HT1080 (cell line): ENCODE measurements around the gene GALNT13. TPM values are rescaled to one million over a fixed set of nuclear protein-coding genes. Genes with fewer than 3 reads are reported as not detected.

Source experiments
- DNase-seq: peaks from one replicate; pipeline ENCODE4 v3.0.0-alpha.2; 2015; ENCODE audit warnings: low read depth
- total RNA-seq: library from RNA; depleted of rRNA; stranded (reverse); fragments of >200 nt; shearing (Covaris generic); gene quantifications from 2 replicates; pipeline ENCODE4 v1.2.3, GENCODE V29; 2014

Gene GALNT13
- total RNA-seq, 1 experiment from 2014 or later, result 0.21 TPM

DNA sequence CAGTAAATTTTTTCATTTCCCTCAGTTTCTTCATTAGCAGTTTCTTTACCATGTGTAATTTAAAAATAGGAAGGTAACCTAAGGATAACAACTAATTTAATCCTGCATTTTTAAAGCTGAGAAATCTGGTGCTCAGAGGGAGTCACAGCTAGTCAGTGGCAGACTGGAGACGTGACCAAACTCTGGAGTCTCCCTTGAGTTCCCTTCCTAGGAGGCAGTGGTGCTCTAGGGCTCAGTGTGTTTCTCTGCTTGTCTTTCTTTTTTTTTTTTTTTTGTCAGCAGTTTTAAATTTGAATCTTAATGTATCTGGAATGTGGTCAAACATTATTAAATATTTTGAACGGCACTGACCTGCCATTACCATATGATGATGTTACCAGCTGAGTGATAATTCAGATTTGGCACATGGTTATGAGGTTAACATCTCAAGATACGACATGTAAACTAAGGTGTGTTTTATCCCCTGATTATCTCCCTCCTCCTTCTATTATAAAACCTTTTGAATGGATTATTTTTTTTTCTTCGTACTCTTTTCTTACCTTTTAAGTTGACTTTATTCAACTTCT, 226.2 kb downstream of the GALNT13 start:
- no peak for DNase-seq

DNA sequence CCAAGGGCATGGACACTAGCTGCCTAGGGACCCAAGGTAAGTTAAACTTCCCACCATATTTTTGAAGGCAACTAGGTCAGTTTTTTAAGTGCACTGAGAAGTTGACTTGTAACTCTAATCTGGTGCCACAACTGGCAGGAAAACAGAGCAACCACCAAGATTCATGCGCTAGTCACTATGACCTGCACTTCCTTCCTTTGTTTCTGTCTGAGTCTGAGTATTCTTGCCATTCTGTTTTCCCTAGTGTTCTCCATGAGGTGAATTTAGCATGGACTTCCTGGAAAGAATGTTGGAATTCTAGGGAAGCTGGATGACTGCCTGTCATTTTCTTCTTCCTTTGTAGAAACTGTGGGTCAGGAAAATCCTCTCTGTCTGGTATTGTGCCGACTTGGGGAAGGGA, 249.0 kb downstream of the GALNT13 start:
- DNase-seq, result peak; percentile 64

DNA sequence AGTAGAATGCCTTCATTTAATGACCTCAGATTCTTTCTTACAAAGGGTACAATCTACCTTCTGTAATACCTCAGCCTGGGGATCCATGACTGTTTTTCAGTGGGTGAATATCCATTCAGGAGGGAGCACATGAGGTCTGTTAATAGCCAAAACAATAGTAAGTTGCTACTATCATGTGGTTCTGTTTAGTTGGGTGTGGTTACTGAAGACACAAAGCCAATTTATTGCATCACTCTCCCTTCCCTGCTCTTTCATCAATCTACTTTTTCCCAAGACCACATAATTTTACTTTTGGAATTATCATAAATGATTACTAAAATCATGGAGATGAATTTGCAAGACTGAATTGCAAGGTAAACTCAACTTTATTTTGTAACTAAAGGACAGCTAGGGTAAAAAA, 254.2 kb downstream of the GALNT13 start:
- DNase-seq, result no peak

DNA sequence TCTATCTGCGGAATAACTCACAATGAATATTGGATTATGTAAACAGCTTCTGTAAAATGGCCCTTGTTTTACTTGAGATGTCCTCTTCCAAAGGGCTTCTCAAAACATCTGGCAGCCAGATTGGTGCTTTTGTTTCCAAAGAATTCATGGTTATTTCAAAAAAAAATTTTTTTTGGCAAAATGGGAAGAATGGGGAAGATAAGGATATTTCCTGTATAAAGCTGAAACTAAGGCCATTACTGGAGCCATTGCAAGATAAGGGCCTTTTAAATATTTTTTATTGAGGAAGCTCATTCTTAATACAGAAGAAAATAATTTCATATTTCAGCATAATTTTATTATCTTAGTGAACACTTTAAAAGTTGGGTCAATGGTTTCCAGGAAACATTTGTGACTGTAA, 259.1 kb downstream of the GALNT13 start:
- DNase-seq, result no peak

DNA sequence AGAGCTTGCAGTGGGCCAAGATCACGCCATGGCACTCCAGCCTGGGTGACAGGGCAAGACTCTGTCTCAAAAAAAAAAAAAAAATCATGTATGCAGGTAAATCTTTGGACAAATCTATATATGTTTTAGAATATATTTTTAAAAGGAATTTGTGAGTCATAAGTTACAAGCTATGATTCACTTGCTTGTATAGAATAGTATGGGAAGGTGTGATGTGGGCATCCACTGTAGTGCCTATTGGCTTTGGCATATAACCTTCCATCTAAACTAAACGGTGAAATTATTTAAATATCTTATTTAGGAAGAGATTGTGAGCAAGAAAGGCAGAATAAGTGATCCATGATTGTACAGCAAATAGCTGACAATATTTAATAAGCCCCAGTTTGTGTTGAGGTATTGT, 261.1 kb downstream of the GALNT13 start:
- no peak for DNase-seq

DNA sequence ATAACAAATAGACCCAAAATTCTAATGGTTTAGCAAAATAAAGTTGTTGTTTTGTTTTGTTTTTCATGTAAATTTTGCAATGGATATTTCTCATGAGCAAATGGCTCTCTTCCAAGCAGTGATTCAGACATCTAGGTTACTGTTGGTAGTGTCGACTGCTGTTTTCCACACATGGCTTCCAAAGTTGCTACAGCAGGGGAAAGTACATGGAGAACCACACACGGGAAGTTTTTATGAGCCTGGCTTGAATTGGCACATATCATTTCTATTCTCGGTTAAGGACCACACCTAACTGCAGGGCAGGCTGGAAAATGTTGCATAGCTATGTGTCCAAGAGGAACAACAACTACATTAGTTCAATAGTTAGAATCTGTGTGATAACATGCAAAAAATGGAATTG, 262.1 kb downstream of the GALNT13 start:
- DNase-seq, result peak; percentile 22

DNA sequence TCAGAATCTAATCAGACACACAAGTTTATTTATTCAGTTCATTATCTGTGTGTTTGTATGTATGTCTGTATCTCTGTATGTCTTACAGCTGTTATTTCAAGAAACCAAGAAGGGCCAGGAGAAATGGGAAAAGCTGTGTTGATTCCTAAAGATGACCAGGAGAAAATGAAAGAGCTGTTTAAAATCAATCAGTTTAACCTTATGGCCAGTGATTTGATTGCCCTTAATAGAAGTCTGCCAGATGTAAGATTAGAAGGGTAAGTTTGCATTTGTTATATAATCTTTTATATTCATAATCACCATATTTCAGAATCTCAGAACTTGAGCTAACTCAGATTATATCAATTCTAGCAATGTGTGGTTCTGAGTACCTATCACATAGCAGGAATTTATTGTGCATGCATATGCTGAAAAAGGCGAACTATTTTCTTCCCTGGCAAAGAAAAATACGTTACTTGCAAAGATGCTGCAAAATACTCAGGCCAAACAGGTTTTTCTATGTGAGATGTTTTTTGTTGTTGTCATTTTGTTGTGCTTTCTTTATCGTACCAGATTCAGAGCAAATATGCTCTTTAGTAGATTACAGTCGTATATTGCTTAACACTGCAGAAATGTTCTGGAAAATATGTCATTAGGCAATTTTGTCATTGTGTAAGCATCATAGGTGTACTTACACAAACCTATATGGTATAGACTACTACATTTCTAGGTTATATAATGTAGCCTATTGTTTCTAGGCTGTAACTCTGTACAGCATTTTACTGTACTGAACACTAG, 268.7 kb downstream of the GALNT13 start:
- no peak for DNase-seq

DNA sequence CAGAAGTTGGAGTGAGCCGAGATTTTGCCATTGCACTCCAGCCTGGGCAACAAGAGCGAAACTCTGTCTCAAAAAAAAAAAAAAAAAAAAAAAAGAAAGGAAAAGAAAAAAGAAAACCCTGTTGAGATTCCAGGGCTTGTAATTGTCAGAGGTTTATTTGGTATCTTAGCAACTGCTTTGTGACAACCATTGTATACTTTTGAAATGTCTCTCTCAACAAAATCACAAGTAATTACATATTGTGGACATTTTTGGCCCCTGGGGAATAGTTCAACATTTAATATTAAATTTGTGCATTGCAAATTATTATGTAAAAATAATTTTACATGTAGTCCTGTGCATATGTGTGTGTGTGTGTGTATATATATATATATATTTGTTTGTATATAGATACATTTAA, 270.8 kb downstream of the GALNT13 start:
- DNase-seq, result no peak

DNA sequence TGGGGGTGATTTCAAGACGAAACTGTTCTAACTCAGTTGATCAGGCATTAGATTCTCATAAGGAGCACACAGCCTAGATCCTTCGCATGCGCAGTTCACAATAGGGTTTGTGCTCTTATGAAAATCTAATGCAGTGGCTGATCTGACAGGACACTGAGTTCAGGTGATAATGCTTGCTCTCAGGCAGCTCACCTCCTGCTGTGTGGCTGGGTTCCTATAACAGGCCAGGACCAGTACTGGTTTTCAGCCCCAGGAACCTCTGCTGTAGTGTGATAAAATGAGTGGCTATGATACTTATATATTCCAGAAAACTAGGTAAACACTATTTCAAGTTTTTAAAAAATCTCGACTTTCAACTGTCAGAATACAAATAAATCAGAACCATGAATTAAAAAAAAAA, 271.4 kb downstream of the GALNT13 start:
- no peak for DNase-seq

DNA sequence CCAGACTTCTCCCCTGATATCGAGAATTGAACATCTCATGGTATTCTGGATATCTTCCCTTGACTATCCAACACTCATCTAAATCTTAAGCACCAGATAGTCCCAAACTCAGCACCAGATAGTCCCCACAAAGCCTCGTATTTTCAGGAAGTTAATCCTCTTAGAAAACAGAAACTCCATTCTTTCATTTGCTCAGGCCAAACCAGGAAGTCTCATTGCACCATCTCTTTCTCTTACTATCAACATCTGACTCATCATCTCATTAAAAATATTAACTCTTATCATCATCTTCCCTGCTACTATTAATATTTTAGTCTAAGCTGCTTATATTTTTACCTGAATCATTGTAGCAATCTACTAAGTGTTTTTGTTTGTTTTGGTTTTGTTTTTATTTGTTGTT, 286.4 kb downstream of the GALNT13 start:
- DNase-seq, result peak; percentile 19

DNA sequence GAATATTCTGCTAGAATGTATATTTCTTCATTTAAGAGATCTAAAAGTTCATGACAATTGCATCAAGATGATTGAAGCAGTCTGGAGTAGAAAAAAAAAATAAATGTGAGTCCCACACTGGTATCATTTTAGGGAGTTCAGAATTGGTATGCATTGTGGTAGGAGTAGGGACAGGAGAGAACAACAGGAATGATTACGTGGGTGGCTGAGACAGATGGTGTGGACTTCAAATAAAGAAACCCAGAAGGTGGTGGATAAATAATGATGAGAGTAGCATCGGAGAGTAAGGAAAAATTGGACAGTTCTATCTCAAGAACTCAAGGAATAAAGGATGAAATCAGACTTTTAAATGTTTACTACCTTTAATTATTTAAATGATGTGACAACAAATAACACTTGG, 289.6 kb downstream of the GALNT13 start:
- DNase-seq, result no peak

DNA sequence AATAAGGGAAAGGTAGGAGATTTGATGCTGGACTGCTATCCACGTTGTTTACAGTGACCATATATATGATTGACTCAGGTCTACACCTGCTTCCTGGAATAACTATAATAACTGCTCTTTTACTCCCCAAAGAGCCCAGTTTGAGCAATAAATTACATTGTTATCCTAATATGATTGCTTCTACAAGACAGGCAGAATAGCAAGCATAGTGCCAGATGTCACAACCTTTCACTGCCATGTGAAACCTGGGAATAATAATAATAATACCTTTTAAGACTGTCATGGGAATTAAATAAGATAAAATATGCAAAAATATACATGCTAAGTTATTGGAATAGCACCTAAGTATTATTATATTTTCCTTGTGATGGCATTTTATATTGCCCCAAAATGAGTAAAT, 298.7 kb downstream of the GALNT13 start:
- no peak for DNase-seq

DNA sequence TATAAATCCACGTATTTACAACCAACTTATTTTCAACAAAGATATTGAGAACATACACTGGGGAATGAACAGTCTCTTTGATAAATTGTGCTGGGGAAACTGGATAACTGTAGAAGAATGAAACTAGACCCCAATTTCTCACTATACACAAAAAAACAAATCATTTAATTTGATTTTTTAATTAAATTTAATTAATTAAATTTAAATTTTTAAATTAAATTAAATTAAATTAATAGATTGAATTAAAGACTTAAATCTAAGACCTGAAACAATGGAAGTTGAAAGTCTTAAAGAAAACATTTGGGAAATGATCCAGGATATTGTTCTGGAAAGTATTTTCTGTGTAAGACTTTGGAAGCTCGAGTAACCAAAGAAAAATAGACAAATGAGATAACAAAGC, 301.4 kb downstream of the GALNT13 start:
- DNase-seq, result no peak

DNA sequence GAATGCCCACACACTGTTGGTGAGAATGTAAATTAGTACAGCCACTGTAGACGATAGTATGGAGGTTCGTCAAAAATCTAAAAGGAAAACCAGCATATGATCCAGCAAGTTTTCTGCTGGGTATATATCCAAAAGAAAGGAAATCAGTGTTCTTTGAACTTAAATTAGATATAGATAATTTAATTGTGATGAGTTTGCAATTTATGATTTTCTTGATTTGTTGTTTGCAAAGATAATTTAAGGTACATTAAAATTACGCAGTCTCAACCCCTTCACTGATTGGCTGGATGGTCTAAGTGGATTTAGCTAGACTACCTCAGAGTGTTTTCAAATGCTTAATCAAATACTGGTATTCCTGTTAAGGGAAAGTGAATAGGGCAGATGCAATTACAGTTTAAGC, 302.2 kb downstream of the GALNT13 start:
- DNase-seq, result no peak

DNA sequence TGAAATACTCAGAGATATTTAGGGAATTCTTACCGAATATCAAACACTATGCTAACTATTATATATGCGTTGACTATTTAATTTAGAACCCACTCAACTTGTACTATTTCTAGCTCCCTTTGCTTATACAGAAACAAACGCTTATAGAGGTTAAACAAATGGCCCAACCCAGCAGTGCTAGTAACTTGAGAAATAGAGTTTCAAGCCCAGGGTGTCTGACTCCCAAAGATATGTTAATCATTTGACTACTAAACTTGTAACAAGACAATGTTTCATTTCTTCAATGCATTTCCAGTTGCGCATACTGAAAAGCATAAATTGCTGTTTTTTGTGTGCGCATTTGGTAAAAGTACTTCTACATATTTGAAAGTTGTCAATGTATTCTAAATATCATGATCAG, 310.3 kb downstream of the GALNT13 start:
- DNase-seq, result no peak

DNA sequence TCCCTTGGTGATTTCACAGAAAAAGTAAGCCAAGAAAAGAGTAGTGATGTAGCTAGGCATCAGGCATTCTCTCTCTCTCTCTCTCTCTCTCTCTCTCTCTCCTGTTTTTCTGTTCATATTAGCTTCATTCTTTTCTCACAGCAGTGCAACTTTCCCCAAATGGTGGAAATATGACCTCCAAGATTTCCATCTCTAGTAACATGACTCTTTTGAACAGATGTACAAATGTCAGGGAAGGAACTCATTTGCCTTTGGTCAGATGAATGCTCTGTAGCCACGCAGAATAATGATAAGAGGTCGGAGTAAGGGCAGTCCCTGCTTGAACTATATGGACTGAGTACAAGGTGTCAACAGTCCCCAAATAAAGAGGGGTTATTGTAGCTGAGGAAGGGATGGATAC, 316.2 kb downstream of the GALNT13 start:
- DNase-seq, result no peak

DNA sequence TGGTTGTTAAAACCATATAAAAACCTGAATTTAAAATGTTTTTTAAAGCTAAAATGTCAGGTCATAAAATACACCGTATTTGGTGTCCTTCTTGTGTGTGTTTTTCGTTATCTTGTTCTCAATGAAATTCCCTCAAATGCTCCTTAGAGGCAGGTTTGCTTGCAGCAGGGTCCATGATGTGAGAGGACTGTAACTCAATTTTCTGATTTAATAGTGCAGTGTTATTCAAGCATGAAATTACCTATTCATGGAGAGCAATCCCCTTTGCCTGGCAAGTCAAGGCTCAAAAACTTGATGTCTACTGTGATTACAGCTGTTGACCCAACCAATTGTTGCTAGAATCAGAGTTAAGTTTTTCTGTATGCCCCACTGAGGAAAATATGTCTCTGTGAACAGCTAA, 318.2 kb downstream of the GALNT13 start:
- DNase-seq, result no peak

DNA sequence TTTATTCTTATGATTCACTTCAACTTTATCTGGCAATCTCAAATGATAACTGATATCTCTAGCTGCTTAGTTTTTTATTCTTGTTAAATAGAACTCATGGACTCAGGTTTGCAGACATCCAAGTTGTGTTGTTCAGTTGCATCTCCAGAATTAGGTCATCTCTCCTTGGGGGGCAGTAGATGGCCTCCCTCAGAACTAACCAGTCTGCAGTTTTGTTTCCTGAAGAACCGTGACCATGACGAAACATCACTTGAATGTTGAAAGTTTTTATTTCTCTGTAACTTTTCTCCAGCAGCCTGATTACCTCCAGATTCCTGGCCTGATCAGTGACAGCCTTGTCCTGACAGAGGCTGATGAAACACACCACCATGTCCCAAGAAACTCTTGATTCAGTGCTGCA, 321.5 kb downstream of the GALNT13 start:
- DNase-seq, result no peak

DNA sequence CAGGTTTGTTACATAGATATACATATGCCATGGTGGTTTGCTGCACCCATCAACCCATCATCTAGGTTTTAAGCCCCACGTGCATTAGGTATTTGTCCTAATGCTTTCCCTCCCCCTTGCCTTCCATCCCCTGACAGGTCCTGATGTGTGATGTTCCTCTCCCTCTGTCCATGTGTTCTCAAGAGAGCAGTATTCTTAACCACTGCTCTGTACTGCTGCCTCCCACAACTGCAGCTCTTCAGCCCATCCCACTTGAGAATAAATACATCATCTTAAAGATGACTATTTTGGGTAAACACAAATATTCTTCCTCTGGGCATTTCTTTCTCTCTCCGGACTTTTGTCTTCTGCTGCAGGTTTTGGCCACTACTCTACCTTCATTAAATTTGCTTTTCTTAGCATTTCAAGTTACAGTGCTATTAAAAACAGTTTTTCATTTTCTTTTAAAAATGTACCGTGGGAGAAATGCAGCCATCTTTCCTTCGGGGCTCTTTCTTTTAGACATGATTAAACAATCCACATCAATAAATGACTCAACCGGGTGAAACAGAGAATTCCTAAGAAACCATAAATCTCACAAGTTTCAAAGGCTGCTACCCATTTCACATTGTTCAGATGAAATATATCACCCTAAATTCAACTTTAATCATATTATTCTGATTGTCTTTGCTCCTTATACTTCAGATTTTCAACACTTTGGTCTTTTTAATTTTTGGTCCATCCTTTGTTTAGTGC, 323.4 kb downstream of the GALNT13 start:
- no peak for DNase-seq

DNA sequence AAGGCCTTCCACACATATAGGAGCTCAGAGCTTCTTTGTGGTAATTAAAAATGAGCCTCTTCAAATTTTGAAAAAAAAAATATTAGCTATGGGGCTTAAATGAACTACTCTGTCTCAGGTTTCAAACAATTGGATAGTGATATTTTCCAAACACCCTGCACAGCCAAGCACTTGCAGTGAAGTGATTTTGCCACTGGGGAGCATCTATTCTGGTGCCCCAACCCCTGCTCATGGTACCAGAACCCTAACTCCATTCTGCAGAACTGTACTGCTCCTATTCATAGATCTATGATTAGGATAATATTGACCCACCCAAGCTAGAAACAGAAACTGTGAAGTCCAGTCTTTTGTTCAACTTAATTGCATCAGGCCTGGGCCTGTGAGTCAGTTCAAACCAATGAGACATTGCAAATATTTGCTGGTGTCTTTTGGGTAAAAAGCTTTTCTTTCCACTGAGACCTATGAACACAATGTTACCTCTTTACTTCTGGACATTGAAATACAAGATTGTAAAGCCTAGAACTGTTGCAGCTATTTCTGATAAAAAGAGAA, 324.0 kb downstream of the GALNT13 start:
- DNase-seq, result peak; percentile 2

DNA sequence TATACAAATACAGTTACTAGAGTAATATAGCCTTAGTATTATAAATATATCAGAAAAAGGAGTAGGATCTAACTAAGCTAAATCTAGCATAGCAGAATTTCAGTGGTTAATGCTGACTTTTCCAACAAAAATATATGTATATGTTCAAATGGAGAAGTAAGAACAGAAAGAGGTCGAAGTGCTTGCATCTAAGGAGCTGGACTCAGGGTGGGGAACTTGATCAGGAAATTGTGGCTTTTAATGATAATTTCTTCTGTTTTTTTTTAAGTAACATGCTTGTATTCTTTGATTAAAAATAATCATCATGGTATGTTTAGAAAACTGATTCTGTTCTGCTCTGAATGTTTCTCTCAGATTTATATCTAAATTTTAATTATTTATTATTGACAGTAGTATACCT, 327.1 kb downstream of the GALNT13 start:
- no peak for DNase-seq

DNA sequence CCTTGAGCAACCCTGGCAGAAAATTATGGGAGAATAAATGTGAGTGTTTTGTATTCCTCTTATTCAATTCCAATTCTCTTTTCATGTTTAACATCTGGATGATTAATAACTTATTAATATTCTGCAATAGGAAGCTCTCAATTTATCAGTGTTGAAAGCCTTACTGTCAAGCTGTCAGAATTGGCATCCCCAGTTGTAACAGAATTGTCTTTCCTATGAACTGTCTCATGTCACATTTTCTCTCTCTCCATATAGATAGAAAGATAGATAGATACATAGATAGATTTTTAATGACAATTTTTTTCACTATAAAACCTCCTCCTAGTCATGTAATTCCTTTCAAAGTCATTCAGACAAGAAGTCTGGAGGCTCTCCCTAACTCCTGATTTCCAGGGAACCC, 331.5 kb downstream of the GALNT13 start:
- no peak for DNase-seq
